ENCODE results near the gene GDPD3.
"Not testable (repeated sequence)": the region's sequence is repeated elsewhere in the genome, so short reads cannot be mapped to it uniquely, and the experiment has no call there.

GDPD3 gene

DNA sequence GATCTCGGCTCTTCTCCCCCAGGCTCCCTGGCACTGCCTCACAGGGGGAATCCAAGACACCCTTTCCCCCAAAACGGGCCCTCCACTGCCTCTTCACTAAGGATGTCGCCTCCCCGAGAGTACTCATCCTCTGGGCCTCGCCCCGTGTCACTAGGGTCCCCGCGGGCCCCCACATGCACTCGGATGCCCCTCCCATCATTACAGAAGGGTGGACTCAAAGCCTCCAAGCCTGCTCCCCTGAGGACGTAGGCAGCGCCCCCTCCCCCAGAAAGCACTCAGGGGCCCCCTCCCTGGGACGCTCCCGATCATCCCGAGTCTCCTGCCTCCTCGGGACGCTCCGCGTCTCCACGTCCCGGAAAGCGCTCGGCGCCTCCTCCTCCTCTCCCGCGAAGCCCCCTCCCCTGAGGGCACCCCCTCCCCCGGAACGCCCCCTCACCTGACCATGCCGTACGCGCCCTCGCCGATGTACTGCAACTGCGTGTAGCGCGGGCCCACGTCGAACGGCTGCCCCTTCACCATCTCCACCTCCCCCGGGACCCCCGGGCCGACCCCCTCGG, 9.3 kb upstream of the GDPD3 start:
- peak; percentile 16 for DNase-seq

DNA sequence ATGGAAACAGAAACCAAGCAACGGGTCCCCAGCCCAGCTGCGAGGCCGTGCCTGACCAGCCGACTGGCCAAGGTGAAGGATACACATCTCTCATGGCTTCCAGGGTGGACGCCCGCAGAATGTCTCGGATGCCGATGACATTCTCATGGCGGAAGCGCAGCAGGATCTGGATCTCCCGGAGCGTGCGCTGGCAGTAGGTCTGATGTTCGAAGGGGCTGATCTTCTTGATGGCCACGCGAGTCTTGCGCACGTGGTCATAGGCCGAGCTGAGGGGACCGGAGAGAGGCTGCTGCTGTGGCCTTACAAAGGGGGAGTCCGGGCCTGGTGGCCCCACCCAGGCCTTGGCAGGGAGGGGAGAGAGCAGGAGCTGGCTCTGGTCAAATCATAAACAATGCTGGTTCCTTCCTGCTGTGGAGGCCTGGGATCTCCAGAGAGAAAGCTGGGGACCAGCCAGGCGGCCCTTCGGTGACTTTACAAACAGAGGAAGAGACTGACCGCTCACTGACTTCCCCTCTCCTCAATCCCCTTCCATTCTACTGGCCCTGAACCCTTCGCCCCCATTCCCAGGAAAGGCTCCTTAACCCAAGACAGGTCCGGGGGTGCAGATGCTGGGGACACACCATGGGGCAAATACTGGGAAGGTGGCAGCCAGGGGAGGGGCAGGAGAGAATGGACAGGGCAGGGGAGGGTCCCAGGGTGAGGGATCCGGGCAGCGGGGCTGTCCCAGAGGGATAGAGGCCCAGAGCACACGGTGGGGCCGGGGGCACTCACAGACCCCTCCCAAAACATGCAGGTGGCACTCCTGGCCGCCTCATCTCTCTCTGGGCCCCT, 8.6 kb upstream of the GDPD3 start:
- no peak for DNase-seq

DNA sequence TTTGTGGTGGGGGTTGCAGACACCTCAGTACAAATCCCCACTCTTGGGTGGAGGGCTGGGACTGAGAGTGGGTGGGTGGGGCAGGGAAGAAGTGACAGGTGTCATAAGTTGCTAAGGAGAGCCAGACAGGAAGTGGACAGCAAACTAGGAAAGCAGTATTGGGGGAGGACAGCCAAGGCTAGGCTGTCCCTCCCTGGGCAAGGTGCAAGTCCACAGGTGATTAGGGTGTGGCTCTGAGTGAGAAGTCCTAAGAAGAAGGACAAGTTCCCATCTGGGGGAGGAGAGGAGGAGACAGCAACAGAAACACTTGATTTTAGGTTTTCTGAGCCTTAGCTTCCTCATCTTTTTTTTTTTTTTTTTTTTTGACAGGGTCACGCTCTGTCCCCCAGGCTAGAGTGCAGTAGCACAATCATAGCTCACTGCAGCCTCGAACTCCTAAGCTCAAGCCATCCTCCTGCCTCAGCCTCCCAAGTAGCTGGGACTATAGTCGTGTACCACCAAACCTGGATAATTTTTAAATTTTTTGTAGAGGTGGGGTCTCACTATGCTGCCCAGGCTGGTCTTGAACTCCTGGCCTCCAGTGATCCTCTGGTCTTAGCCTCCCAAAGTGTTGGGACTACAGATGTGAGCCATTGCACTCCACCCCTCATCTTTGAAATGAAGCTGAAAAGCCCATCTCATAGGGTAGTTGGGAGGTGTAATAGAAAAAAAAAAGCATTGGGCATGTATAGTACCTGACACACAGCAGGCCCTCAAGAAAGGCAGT, 7.2 kb upstream of the GDPD3 start:
- no peak for DNase-seq

DNA sequence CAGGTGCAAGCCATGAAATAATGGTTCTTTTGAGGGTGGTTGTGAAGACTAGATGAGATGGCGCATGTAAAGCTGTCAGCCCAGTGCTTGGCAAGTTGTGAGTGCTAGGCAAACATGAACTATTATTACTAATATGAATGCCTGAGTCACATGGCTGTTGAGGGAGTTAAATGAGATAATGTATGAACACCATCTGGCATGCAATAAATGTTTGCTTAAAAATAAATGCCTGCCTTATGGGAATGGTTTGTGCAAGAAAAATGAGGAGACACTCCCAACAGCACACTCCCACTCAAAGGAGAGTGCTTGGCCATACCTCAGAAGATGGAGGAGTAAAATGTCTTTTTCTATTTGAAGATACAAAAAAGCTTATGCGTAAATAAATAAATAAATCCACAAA, 6.1 kb upstream of the GDPD3 start:
- DNase-seq: no peak

DNA sequence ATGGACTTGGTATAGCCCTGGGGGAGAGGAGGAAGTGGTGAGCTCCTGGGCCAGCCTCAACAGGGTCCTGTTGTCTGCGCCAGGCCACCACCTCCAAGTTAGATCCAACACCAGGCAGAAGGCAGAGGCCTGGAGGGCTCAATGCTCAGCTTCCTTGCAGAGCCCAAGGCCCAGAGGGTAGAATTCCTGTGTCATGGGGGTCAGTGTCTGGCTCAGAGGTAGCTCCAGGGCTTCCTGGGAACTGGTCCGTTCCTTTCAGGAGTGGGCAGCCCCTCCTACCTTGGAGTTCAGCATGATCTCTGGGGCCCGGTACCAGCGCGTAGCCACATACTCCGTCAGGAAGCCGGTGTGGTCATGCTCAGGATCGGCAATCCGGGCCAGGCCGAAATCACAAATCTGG, 4.4 kb upstream of the GDPD3 start:
- DNase-seq: no peak

DNA sequence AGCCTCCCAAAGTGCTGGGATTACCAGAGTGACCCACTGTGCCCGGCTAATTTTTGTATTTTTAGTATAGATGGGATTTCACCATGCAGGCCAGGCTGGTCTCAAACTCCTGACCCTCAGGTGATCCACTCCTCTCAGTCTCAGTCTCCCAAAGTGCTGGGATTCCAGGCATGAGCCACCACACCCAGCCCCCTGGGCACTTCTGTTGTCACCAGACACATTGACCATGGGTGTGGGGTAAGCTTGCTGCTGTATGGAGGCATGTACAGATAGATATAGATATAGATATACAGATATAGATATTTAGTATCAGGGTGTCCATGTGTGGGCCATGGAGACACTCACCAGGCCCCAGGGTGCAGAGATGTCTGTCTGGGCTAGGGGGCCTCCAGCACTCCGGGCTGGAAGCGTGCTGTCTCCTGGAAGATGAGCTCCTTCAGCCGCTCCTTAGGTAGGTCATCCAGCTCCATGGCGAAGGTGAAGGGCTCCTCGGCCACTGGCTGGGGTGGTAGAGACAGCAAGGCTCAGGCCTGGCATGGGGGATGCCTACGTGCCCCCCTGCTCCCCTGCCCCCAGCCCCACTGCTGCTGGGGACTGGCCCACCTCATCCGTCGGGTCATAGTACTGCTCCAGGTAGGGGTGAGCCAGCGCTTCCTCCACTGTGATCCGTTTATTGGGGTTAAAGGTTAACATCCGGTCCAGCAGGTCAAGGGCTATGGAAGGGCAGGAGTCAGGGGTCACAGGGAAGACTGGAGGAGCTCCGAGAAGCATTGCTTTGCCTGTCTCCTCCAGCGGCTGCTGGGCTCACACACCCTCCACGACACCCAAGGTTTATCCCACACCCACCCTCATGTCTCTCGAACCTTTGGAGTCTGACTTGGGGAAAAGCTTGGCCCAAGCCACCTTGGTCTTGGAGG, 3.2 kb upstream of the GDPD3 start:
- no peak for DNase-seq

DNA sequence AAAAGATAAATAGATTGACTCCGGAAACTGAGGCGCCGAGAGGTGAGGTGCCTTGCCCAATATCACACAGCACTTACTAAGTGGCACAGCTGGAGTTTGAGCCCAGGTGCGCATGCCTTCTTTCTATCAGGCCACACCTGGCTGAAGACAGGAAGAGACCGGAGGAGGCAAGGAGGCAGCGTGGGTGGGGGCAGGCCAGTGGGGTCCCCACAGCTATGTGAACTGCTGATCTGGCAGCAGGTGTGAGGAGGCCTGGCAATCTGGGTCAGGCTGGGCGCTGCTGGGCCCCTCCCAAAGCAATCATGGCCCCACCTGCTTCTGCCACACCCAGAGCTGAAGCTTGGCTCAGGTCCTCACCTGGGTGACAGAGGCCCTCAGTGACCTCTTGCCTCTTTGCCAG, 1.9 kb upstream of the GDPD3 start:
- no peak for DNase-seq

DNA sequence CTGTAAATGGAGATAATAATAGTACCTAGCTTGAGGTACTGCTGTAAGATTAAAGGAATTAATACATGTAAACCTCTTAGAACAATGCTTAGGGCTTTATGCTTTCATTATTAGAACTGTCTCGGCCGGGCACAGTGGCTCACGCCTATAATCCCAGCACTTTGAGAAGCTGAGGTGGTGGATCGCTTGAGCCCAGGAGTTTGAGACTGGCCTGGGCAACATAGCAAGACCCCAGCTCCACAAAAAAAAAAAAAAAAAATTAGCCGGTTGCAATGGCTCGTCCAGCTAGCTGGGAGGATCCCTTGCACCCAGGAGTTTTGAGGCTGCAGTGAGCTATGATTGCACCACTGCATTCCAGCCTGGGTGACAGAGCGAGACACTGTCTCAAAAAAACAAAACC, 1.5 kb upstream of the GDPD3 start:
- not testable (repeated sequence) for DNase-seq

DNA sequence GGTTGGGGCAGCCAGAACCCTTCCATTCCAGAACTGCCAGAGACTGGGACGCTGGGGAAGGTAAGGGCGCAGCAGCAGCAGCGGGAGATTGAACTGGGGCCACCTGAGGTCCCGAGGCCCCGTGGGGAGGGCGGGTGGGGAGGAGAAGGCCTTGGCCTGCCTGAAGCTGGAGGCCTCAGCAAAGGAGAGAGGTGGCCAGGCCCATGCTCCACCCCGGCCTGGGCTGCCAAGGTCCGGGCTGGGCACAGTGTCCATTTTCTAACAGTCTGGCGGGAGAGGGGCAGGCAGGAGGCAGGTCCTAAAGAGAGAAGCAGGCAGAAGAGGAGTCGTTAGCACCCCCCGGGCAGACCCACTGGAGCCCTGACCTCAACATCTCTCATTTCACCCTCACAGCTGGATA, 1.1 kb upstream of the GDPD3 start:
- DNase-seq: no peak

DNA sequence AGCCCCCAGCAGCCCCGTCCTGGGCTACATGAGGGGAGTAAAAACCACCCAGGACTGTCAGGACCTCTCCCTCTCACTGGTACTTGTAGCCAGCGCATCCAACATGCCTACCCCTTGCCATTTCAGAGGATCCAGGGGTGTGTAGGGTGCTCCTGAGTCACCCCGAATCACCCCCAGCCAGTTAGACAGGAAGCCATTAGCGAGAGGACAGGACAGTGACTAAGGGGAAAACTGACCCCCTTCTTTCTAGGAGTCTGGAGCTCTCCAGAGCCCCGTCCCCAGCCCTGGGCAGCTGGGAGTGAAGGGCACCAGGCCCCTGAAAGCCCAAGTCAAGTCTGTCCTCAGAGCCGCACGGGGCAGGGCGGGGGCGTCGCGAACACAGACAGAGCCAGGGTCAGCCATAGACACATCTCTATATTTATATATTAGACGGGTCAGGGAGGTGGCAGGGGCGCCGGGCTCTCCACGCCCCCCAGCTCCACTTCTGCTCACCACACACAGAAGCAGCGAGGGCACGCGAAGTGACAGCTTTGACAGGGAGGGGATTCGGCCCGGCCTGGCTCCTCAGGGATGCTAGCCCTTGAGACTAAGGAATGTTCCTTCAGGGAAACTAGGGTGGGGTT, 485 bp upstream of the GDPD3 start:
- no peak for DNase-seq

DNA sequence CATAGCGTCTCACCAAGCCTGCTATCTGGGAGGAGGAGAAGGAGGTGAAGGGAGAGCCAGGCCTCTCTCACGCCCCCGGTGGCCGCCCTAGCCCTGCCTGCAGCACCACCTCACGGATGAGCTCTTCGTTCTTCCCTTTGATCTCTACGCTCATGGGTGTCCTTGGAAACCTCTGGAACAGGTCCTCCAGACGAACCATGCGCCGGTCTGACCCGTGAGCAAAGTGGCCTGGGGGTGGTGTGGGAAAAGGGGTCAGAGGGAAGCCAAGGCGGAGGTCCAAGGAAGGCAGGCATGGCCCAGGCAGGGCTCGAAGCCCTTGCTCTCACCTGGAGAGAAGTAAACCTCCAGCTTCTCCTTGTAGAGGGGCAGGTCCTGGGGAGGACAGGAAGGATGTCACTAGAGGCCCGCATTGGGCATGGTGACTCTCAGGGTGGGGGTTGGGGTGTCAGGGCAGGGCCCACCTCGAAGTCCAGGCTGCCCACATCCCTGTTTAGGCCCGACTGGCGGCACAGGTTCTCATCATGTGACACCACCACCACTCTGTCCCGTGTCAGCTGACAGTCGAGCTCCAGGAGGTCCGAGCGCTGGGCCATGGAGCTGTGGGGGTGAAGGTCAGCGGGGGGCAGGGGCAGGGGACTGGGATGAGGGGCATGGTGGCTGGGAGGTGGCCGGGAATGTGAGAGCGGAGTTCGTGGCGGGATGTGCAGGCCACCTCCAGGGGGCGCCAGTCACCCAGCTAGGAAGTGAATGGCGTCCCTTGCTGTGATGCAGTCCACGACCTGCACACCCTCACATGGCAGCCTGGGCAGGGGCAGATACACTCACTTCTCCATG, 923 bp downstream of the GDPD3 start:
- DNase-seq: peak; percentile 78

DNA sequence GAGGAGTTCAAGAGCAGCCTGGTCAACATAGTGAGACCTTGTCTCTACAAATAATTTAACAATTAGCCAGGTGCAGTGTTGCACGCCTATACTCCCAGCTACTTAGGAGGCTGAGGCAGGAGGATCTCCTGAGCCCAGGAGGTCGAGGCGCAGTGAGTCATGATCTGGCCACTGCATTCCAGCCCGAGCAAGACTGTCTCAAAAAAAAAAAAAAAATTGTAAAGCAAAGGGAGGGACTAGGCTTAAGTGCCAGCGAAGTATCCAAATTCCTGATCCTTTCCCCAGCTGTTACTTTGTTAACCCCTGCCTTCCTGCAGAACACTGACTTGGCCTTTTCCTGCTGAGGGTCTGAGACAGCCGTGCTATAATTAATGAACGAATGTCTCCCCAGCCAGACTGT, 2.7 kb downstream of the GDPD3 start:
- no peak for DNase-seq

DNA sequence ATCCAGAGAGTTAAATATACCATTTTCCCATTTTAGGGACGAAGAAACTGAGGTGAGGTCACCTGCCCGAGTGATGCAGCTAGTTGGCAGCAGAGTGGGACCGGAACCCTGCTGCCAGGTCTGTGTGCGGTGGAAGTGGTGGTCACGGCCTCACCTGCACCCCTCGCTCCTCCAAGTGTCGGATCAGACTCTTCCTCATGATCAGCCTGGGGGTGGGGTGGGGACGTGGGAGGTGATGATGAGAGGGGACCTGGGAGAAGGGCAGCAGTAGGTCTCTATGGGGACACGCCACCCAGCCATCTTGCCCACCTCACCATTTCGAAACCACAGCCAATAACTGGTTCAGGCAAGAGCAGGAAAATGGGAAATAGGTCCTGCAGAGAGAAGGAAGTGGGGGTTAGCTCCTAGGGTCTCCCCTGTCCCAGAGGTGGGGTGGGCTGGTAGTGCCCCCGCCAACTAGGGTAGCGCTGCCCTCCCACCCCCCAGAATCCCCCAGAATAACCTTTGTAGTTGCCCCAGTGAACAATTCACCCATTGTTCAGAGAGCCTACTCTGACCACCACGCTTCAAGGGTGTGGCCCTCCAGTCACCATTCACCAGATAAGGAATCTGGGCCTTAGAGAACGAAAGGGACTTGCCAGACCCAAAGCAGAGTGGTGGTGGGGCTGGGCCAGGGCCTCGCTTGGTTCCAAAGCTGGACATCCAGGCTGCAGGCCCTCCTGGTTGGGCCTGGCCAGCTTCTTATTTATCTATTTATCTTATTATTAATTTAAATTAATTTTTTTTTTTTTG, 5.1 kb downstream of the GDPD3 start:
- DNase-seq: no peak

DNA sequence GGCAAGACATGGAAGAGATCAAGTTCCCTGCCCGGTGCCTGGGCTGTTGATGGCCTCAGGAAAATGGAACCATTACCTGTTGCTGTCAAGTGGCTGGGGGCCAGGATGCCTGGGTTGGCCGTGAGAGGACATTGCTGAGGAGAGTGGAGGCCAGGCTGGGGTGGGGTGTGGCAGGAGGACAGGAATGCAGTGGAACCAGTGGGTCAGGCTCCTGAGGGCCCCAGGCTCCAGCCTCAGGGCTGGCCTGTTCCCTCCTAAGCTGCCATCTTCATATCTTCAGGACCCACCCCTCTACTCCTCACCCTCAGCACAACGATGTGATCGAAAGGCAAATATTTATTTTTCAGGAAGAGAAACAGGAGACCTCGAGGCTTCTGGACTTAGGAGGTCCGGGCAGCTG, 8.8 kb downstream of the GDPD3 start:
- no peak for DNase-seq

DNA sequence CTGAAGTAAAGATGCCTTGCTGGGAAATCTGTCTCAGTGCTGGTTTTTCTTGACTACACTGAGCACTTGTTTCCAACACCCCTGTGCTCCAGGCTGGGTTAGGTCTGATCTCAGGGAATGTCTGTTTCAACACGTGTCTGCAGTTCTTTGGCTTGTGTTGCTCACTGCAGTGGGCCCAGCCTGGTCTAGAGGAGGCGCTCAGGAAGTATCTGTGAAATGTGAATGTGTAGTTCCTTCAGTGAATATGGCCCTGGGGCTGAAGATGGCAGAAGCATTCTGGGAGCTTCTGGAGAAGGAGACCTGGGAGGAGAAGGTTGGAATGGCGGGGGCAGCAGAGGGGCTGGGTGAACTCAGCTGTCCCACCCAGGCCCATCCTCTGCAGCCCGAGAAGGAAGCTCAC, 9.2 kb downstream of the GDPD3 start:
- no peak for DNase-seq

DNA sequence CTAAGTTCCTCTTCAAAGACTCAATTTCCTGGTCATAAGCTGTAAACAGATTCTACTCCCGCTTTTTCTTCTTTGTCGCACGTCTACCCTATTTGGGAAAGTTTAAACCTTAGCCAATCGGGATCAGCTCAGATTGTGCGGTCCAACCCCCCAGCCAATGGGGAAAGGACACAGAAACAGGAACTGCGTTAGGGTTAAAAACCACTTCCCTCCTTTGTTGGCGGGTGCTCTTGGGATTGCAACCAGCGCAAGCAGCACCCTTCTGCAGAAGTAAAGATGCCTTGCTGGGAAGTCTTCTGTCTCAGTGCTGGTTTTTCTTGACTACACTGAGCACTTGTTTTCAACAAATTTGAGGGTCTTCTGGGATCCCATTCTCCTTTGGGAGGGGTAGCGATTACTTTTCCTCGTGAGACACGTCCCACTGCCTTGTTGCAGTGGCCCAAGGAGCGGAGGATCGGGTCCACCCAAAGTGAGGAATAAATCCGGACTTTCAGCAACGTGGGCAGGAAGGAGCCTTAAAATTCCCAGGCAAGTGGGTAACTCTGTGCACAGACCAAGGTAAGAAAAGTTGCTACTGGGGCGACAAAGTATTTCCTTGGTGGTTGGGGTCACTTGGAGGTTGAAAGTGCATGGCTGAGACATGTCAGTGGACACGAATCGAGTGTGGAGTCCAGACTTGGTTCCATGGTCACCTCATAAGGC, 16.3 kb downstream of the GDPD3 start:
- DNase-seq: no peak

DNA sequence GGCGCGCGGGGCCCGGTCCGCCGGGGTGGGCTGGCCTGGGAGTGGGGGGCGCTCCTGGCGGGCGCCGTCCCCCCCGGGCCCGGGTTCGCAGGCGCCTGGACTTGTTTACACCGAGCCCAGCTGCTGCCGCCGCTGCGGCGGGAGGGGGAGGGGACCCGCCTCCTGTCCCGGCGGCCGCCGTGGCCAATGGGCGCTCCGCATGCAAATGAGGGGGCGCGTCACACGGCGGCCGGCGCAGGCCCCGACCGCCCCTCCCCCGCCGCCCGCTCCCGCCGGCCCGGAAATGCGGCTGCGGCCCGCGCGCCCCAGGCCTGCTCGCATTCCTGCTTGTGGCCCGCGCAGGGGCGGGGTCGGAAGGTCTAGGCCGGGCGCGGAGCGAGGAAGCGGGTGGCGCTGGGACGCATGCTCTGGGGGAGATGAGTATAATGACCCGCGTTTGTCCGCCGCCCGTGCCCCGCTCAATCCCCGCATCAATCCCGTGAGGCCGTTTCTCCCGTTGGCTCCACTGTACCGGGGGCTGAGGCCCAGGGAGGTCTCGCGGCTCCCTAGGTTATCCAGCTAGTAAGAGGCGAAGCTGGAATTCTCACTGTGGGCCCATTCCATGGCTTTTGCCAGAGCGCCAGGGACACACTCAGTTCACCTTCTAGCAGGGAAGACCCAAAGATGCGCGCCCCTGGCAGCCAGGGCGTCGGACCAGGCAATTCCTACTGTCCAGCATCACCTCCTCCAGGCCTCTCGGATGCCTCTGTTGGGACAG, 17.1 kb downstream of the GDPD3 start, which contains the start of gene YPEL3:
TSS of gene YPEL3 (minus strand) at position 109 of the 757 bp plus-strand sequence. CDS start 731 bp downstream, outside the sequence.
- DNase-seq: peak; percentile 93

DNA sequence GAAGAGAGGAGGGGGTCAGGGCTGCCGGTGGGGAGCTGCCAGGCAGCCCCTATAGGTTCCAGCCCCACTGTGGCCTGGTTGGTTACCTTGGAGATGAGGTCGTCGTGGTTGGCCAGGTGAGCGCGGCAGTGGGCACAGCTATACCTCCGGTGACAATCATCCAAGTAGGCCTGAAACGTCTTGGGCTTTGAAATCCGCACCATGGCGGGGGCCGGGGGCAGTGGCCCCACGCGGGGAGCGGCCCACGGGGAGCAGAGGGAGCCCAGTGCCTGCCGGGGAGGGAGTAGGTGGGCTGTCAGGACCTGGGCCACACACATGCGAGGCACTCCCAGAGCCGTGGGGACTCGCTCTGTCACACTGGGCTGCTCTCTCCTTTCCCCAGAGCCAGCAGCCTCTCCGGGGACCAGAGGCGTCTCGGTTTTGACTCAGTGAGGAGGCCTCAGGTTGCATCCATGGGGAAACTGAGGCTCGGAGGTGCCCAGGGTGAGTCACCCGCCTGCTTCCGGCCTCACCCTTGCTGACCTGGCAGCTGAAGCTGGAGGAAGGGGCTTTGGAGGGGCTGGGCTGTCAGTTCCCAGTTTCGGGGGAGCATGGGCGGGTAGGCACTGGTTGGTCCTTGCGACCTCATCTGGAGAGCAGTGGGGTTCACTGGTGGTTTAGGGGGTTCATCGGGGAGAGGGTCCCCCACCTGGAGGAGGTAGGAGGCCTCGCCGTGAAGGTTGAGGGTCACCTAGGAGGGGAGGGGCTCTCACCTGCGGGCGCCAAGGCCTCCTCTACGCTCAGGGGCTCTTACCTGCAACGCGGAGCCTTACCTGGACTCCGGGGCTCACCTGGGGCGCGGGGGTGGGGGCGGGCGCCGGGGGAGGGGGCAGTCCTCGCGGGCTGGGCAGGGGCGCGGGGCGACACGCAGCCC, 17.9 kb downstream of the GDPD3 start:
- DNase-seq: no peak
